Thyroid gland (tissue), 4 donors: ENCODE results near the gene FOXK1.

ENCODE experiments used
- CTCF ChIP-seq, 6 experiments: fragments of 200-600 bp in 3 of 6; fragments of 450-650 bp in 3 of 6; sonication (generic) in 3 of 6; IDR thresholded peaks; one replicate each; pipeline ENCODE4 v1.5.1; 2016 to 2019; ENCODE audit warnings: antibody characterized with exemption in 6 of 6, mild to moderate bottlenecking in 2 of 6, inconsistent platforms in 1 of 6, moderate library complexity in 1 of 6
- POLR2A ChIP-seq, 2 donors: fragments of 450-650 bp; IDR thresholded peaks; one replicate each; pipeline ENCODE4 v1.6.1; 2017; ENCODE audit warnings: antibody characterized with exemption in 2 of 2, mild to moderate bottlenecking in 2 of 2, moderate library complexity in 1 of 2

DNA sequence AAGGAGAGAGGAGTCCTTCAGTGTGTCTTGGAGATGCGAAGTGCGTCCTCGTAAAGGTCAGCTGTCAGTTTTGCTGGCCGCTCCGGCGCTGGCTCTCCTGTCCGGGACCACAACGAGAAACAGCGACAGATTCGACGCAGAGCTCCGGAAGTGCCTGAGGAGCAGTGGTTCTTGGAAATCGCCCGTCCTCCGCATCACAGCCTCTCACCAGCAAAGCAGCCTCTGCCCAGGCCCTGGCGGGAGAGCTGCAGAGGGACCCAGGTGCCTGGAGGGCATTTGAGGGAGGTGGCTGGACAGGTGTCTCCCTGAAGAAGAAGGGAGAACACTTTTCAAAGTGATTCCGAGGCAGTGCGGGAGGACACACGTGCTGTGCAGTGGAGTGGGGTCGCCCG, 81.7 kb downstream of the FOXK1 start:
- no peak for TF ChIP-seq CTCF (IDR thresholded peaks at IDR 0.05)
- no peak for TF ChIP-seq POLR2A (IDR thresholded peaks at IDR 0.05)
